GM13977 (cell line): ENCODE results near the gene AHCYL2.

Experiments used
- DNase-seq: peaks from one replicate; pipeline ENCODE4 v3.0.0; 2012; ENCODE audit warnings: low spot score
- CTCF ChIP-seq: IDR thresholded peaks from 2 replicates; pipeline ENCODE4 v1.5.1; 2012; ENCODE audit warnings: mild to moderate bottlenecking, control low read depth; ENCODE audit not compliant: insufficient read depth; ENCODE audit errors: extremely low read depth, missing control alignments
- in situ Hi-C: fragments of 300-500 bp; cut with MboI; formaldehyde crosslinking; loops from one replicate; pipeline ENCODE4 v1.12.0; 2022; ENCODE audit warnings: low sequenced_read_pairs, low pct_unique_long_range_greater_than_20kb, mixed read lengths, inconsistent platforms; ENCODE audit not compliant: unreplicated experiment

Gene AHCYL2

GRCh38 chr7:129389829-129390228 lies 165.0 kb downstream of the AHCYL2 start:
- TF ChIP-seq CTCF: no peak
- in situ Hi-C loops: no loop called here

GRCh38 chr7:129390314-129390713 lies 165.5 kb downstream of the AHCYL2 start:
- TF ChIP-seq CTCF: no peak
- no peak for DNase-seq
- in situ Hi-C loops: no loop called here

More at GRCh38 chr7:129389829-129390228, 165.0 kb downstream of the AHCYL2 start:
- no peak for DNase-seq

GRCh38 chr7:129391546-129392171 lies 166.8 kb downstream of the AHCYL2 start:
- no peak for TF ChIP-seq CTCF
- in situ Hi-C loops: no loop called here
- DNase-seq: no peak

GRCh38 chr7:129393255-129393654 lies 168.4 kb downstream of the AHCYL2 start:
- no peak for DNase-seq
- no peak for TF ChIP-seq CTCF
- in situ Hi-C loops: no loop called here

GRCh38 chr7:129394101-129394500 lies 169.3 kb downstream of the AHCYL2 start:
- no peak for DNase-seq
- no peak for TF ChIP-seq CTCF
- in situ Hi-C loops: no loop called here

GRCh38 chr7:129394982-129395914 lies 170.4 kb downstream of the AHCYL2 start:
- in situ Hi-C loops: no loop called here
- DNase-seq: no peak
- no peak for TF ChIP-seq CTCF
